ENCODE data around the gene MMP17.

DNA sequence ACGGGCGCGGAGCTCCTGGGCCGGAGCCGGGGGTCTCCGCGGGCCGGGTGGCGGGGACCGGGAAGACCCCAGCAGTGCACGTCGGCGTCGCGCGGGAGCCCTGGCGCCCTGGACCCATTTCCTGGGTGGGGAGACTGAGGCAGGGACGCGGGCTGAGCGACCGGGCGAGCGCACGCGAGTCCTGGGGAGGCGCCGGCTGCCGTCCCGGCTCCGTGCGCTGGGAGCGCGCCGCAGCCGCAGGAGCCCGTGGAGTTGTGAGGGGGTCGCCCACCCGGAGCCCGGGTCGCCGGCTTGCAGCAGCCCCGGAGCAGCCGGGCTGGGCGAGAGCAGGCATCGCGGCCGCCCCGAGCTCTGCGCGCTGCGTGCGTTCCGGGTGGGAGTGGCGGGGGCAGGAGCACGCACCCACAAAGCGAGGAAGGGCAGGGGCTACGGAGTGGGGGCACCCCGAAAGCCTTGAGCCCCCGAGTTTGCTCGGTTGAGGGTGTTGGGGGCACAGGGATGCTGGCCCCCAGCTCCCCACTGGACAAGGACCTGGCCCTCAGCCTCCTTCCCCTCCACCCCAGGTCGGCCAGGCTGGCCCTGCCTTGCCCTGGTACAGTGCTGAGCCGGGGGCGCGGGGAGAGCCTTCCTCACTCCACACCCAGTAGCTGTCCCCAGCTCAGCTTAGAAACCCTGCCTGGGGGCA is 620 bp downstream of the MMP17 start:
- TF ChIP-seq, protein P1, sequence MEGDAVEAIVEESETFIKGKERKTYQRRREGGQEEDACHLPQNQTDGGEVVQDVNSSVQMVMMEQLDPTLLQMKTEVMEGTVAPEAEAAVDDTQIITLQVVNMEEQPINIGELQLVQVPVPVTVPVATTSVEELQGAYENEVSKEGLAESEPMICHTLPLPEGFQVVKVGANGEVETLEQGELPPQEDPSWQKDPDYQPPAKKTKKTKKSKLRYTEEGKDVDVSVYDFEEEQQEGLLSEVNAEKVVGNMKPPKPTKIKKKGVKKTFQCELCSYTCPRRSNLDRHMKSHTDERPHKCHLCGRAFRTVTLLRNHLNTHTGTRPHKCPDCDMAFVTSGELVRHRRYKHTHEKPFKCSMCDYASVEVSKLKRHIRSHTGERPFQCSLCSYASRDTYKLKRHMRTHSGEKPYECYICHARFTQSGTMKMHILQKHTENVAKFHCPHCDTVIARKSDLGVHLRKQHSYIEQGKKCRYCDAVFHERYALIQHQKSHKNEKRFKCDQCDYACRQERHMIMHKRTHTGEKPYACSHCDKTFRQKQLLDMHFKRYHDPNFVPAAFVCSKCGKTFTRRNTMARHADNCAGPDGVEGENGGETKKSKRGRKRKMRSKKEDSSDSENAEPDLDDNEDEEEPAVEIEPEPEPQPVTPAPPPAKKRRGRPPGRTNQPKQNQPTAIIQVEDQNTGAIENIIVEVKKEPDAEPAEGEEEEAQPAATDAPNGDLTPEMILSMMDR (IDR thresholded peaks at IDR 0.05), result no peak
- no peak for TF ChIP-seq POLR2A (IDR thresholded peaks at IDR 0.05)
